ENCODE results near the gene RHOXF1.
"Not testable (repeated sequence)": the region's sequence is repeated elsewhere in the genome, so short reads cannot be mapped to it uniquely, and the experiment has no call there.

RHOXF1 gene

DNA sequence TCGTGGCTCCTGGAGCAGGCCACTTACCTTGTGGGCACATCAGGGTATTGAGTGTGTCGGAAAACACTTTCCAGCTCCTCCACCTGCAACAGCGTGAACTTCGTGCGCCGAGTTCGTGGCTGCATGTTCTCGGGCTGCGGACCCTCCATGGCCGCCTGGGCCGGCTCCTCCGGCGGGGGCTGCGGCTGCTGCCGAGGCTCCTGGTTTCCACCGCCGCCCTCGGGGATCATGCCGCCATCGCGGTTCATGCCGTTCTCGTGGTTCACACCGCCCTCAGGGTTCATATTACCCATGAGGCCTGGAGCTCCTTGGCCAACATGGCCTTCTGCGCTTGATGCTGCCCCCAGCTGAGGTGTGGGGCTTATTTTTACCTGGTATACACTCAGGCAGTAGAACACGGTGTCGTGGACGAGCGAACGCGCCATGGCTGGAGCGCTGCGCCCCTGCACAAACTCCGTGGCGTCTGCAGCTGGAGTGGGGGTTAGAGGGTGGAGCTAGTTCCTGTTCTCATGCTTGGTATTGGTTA lies at the start of gene RHOXF1:
TSS of gene RHOXF1 (minus strand) at position 476 of the 526 bp plus-strand sequence. CDS start at position 425, 51 bp downstream.
- no peak within 1 kb of the TSS for H3K4me3 ChIP-seq (ENCODE audit: control insufficient read depth, low read depth, low read length)
- DNase-seq (ENCODE audit: low read depth) = no peak
- TF ChIP-seq CTCF (IDR thresholded peaks at IDR 0.05; ENCODE audit: control insufficient read depth, insufficient read depth, low read depth, low read length, missing control alignments) = no peak

GRCh38 chrX:120159086-120159485 lies 43.4 kb upstream of the RHOXF1 start:
- not testable (repeated sequence) for DNase-seq (ENCODE audit: low read depth); H3K4me3 ChIP-seq (ENCODE audit: control insufficient read depth, low read depth, low read length)

DNA sequence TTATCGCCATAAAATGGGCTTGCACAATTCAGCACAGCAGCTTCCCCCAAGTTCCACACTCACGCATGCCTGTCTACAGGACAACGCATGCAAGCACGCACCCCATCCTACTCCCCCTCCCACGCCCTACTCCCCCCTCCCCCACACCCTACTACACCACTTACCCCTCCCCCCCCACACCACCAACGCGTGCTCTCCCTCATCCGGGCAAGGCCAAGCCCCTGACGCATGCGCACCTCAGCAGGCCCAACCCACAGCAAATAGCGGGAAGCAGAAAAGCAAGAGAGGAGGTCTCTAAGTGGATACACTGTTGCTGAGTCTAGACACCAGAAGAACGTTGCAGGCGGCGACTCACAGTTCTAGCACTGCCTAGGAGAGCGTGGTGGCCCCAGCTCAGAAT lies 42.6 kb upstream of the RHOXF1 start, which contains the start of gene RHOXF2:
TSS of gene RHOXF2 (plus strand) at position 301 of the 400 bp plus-strand sequence. CDS start 138 bp downstream, outside the sequence.
- H3K4me3 ChIP-seq (ENCODE audit: control insufficient read depth, low read depth, low read length); DNase-seq (ENCODE audit: low read depth): not testable (repeated sequence)

GRCh38 chrX:120150109-120150744 lies 34.5 kb upstream of the RHOXF1 start:
- not testable (repeated sequence) for DNase-seq (ENCODE audit: low read depth); H3K4me3 ChIP-seq (ENCODE audit: control insufficient read depth, low read depth, low read length)

DNA sequence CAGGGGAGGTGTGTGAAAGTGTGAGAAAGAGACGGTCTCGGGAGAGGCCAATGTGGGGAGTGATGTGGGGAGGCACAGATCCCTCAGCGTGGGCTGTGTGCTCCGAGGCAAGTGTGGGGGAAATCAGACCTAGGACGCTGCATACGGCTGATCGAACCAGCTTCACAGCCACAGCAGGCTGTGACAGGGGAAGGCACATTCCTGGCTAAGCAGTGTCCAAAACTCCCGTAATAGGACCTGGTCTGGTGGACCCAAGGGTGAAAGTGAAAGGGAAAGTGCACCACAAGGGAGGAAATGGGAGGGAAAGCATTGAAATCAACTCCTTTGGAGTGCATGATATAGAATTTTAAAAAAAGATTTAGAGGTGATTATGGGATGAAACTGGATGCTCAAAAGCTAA lies 31.8 kb upstream of the RHOXF1 start:
- H3K4me3 ChIP-seq (ENCODE audit: control insufficient read depth, low read depth, low read length) = no peak overlapping the region
- DNase-seq (ENCODE audit: low read depth) = no peak
- TF ChIP-seq CTCF (IDR thresholded peaks at IDR 0.05; ENCODE audit: control insufficient read depth, insufficient read depth, low read depth, low read length, missing control alignments) = no peak

GRCh38 chrX:120146323-120146722 lies 30.6 kb upstream of the RHOXF1 start:
- not testable (repeated sequence) for H3K4me3 ChIP-seq (ENCODE audit: control insufficient read depth, low read depth, low read length)

DNA sequence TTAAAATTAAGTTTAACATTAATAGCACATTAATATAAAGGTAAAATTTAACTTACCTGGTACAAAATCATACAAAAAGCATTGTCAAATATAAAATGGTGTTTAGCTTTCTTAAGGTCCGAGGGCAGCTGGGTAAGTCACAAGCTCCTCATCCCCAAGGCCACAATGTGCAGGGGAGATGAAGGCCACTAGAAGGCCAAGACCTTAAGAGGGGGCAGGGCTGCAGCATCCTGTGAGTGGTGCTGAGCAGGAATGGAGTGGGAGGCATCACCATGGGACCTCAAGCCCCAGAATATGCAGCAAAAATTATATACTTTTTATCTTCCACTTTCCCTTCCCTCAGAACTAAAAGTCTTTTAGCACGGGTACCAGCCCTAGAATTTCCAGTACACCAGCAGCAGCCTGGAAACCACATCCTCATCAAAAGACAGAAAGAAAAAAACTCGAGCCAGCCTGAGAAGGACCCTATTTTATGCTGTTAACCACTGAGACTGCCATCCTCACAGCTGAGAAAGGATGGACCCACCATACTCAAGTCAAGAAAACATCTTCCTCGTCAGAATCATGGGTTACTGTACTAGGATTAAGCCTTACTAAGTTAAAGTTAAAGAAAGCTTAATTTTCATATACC lies 29.7 kb upstream of the RHOXF1 start:
- TF ChIP-seq CTCF (IDR thresholded peaks at IDR 0.05; ENCODE audit: control insufficient read depth, insufficient read depth, low read depth, low read length, missing control alignments) = no peak
- DNase-seq (ENCODE audit: low read depth) = no peak
- no peak overlapping the region for H3K4me3 ChIP-seq (ENCODE audit: control insufficient read depth, low read depth, low read length)

More at GRCh38 chrX:120146323-120146722, 30.6 kb upstream of the RHOXF1 start:
- DNase-seq (ENCODE audit: low read depth) = not testable (repeated sequence)

DNA sequence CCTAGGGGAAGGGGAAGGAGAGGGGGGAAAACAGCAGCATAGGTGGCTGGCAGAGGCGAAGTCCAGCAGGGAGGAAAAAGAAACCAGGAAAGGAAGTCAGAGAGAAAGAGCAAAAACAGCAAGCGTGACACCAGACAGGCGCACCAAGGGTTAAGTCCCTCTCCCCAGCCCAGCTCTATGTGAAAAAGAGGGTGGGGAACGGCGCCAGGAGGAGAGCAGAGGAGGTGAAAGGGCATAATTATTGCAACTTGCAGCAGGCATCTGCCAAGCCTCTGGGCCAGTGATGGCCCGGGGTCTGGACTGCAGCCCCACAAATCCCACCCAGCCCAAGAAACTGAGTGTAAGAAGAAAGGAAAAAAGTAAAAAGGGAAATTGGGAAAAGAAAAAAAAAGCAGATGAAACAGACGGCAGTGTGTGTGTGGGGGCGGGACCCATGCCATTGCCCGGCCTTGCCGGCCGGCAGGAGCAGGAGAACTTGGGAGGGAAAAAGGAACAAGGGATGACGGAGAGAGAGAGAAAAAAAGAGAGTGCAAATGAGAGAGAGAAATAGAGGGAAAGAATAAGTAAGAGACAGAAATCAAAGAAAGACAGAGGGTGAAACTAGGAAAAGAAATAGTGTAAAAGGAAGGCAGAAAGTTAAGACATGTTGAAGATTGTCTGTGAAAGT lies 28.6 kb upstream of the RHOXF1 start:
- no peak for TF ChIP-seq CTCF (IDR thresholded peaks at IDR 0.05; ENCODE audit: control insufficient read depth, insufficient read depth, low read depth, low read length, missing control alignments)
- no peak for DNase-seq (ENCODE audit: low read depth)
- H3K4me3 ChIP-seq (ENCODE audit: control insufficient read depth, low read depth, low read length) = no peak overlapping the region
